Neural crest cell (in vitro differentiated cells): ENCODE results near the gene CYP26B1. TPM values are rescaled to one million over a fixed set of nuclear protein-coding genes. Genes with fewer than 3 reads are reported as not detected.

Source experiments
- DNase-seq: peaks from one replicate; pipeline ENCODE4 v3.0.0; 2021; ENCODE audit warnings: low read depth, mixed read lengths, low spot score
- H3K27ac Mint-ChIP-seq: one replicate; pipeline ENCODE4 v1.8.0; 2021; ENCODE audit warnings: mild to moderate bottlenecking, mixed read lengths; ENCODE audit not compliant: unreplicated experiment
- H3K27me3 Mint-ChIP-seq: 2 replicates; pipeline ENCODE4 v1.8.0; 2021; ENCODE audit warnings: low read depth, mild to moderate bottlenecking, mixed read lengths
- H3K36me3 Mint-ChIP-seq: 2 replicates; pipeline ENCODE4 v1.8.0; 2021; ENCODE audit warnings: low read depth, mild to moderate bottlenecking, mixed read lengths
- H3K4me1 Mint-ChIP-seq: 2 replicates; pipeline ENCODE4 v1.8.0; 2021; ENCODE audit warnings: mixed read lengths
- H3K4me3 Mint-ChIP-seq: one replicate; pipeline ENCODE4 v1.8.0; 2021; ENCODE audit warnings: mild to moderate bottlenecking, mixed read lengths
- H3K9me3 Mint-ChIP-seq: 2 replicates; pipeline ENCODE4 v1.8.0; 2021; ENCODE audit warnings: mixed read lengths
- total RNA-seq: library from RNA; stranded (reverse); gene quantifications from 2 replicates; pipeline ENCODE4 v1.2.1, GENCODE V29; 2021
- TF ChIP-seq, protein P1 (sequence below): fragments of 200-600 bp; sonication (generic); conservative IDR thresholded peaks from 2 replicates; pipeline ENCODE4 v1.5.0; 2021; ENCODE audit warnings: antibody characterized with exemption, mild to moderate bottlenecking

CYP26B1 gene
- total RNA-seq, 1 donor from 2014 or later, result 16.4 TPM

- peaks cover 31% of the 10 kb centered on the region for H3K36me3 Mint-ChIP-seq
- no peaks in the 10 kb centered on the region for H3K27me3 Mint-ChIP-seq
- TF ChIP-seq, protein P1, sequence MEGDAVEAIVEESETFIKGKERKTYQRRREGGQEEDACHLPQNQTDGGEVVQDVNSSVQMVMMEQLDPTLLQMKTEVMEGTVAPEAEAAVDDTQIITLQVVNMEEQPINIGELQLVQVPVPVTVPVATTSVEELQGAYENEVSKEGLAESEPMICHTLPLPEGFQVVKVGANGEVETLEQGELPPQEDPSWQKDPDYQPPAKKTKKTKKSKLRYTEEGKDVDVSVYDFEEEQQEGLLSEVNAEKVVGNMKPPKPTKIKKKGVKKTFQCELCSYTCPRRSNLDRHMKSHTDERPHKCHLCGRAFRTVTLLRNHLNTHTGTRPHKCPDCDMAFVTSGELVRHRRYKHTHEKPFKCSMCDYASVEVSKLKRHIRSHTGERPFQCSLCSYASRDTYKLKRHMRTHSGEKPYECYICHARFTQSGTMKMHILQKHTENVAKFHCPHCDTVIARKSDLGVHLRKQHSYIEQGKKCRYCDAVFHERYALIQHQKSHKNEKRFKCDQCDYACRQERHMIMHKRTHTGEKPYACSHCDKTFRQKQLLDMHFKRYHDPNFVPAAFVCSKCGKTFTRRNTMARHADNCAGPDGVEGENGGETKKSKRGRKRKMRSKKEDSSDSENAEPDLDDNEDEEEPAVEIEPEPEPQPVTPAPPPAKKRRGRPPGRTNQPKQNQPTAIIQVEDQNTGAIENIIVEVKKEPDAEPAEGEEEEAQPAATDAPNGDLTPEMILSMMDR, result no peak
- H3K27ac Mint-ChIP-seq, result no peak overlapping the region
- DNase-seq, result no peak
- peaks cover 17% of the 10 kb centered on the region for H3K4me1 Mint-ChIP-seq
- H3K4me3 Mint-ChIP-seq, result no peak overlapping the region
- no peaks in the 10 kb centered on the region for H3K9me3 Mint-ChIP-seq
Observed at GRCh38 chr2:72175636-72176035, 28.0 kb upstream of the CYP26B1 start.

DNA sequence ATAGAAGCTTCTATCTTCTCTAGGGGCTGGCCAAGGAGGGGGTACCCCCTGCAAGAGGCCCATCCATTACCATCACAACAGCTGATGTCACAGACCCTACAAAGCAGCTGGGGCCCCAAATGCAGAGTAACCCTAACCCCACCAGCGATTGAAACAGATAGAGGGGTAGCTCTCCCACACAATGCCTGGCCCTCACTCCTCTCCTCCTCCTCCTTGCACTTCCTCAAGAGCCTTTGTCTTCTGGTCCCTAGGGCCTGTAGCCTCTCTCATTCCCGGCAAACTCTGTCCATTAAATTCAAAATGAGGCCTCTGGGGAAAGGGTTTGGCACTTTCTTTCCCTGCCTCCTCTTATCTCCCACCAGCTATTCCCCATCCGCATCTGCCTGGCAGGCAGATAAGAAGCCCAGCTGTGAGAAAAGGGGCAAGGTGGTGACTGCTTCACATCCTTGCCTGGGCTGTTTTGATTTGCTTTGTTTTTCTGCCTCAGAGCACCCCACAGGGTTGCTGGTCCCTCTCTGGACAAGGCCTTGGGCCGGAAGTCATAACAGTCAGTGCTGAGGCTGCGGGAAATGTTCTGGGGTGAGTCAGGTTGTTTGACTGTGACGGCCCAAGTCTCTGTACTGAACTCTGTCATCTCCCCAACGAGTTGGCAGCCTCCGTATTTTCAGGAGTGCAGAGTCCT lies 26.1 kb upstream of the CYP26B1 start:
- no peaks in the 10 kb centered on the region for H3K27me3 Mint-ChIP-seq
- H3K27ac Mint-ChIP-seq, result no peak overlapping the region
- no peaks in the 10 kb centered on the region for H3K9me3 Mint-ChIP-seq
- TF ChIP-seq, protein P1, result no peak
- no peak for DNase-seq
- H3K36me3 Mint-ChIP-seq, result peaks cover 23% of the 10 kb centered on the region
- peaks cover 17% of the 10 kb centered on the region for H3K4me1 Mint-ChIP-seq
- no peak overlapping the region for H3K4me3 Mint-ChIP-seq

GRCh38 chr2:72172478-72172877 lies 24.8 kb upstream of the CYP26B1 start:
- H3K4me1 Mint-ChIP-seq, result peaks cover 17% of the 10 kb centered on the region
- DNase-seq, result no peak
- TF ChIP-seq, protein P1, result no peak
- no peaks in the 10 kb centered on the region for H3K9me3 Mint-ChIP-seq
- H3K27me3 Mint-ChIP-seq, result peaks cover 3% of the 10 kb centered on the region
- peaks cover 20% of the 10 kb centered on the region for H3K36me3 Mint-ChIP-seq
- H3K27ac Mint-ChIP-seq, result no peak overlapping the region
- H3K4me3 Mint-ChIP-seq, result no peak overlapping the region

- H3K9me3 Mint-ChIP-seq, result no peaks in the 10 kb centered on the region
- H3K36me3 Mint-ChIP-seq, result no peaks in the 10 kb centered on the region
- no peak for DNase-seq
- H3K27me3 Mint-ChIP-seq, result peaks cover 19% of the 10 kb centered on the region
- H3K4me3 Mint-ChIP-seq, result no peak overlapping the region
- no peak overlapping the region for H3K27ac Mint-ChIP-seq
- no peaks in the 10 kb centered on the region for H3K4me1 Mint-ChIP-seq
- TF ChIP-seq, protein P1, result no peak
Observed at GRCh38 chr2:72166279-72166678, 18.6 kb upstream of the CYP26B1 start.

GRCh38 chr2:72165792-72166191 lies 18.1 kb upstream of the CYP26B1 start:
- H3K4me1 Mint-ChIP-seq, result no peaks in the 10 kb centered on the region
- H3K27me3 Mint-ChIP-seq, result peaks cover 20% of the 10 kb centered on the region
- TF ChIP-seq, protein P1, result no peak
- H3K4me3 Mint-ChIP-seq, result no peak overlapping the region
- no peak overlapping the region for H3K27ac Mint-ChIP-seq
- no peak for DNase-seq
- no peaks in the 10 kb centered on the region for H3K9me3 Mint-ChIP-seq
- H3K36me3 Mint-ChIP-seq, result no peaks in the 10 kb centered on the region
